Measurements from ENCODE around the gene RXRA.

RXRA gene

DNA sequence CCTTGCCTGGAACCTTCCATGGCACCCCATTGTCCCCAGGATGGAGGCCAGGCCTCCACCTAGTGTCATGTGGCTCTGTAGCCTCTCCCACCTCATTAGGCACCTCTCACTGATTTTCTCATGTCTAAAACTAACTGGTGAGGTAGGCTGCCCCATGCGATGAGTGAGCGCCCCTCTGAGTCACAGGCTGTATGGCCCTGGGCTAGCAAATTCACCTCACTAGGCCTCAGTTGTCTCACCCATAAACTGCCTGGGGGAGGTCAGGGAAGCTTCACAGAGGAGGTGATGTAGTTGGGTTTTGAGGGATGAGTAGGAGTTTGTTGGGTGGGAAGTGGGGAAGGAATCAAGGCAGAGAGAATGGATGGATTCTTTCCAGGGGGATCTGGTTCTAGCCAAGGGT, 8.8 kb downstream of the RXRA start:
- Histone ChIP-seq H3K9me2 (replicated peaks; ENCODE audit: insufficient read depth, low read length) (no peaks in the 10 kb centered on the region), H4K20me1 (ENCODE audit: low read depth, low read length) (no peaks in the 10 kb centered on the region), H3K4me2 (ENCODE audit: low read depth, low read length, poor library complexity, severe bottlenecking) (no peak overlapping the region), H3K79me2 (ENCODE audit: insufficient read depth, low read length) (no peaks in the 10 kb centered on the region), H3K9me3 (ENCODE audit: insufficient read depth, low read length) (no peaks in the 10 kb centered on the region), H3K27me3 (ENCODE audit: low read length) (no peaks in the 10 kb centered on the region), H3K9ac (ENCODE audit: low read length) (no peak overlapping the region), H3F3A (ENCODE audit: insufficient read depth) (no peaks in the 10 kb centered on the region), H3K4me3 (ENCODE audit: insufficient read depth, low read length, poor library complexity, severe bottlenecking) (no peak overlapping the region), H3K36me3 (ENCODE audit: low read length) (no peaks in the 10 kb centered on the region), H2AFZ (ENCODE audit: low read depth, low read length, severe bottlenecking) (no peak overlapping the region), H3K27ac (ENCODE audit: low read depth, low read length) (no peak overlapping the region)
- no peak for TF ChIP-seq EZH2phosphoT487 (conservative IDR thresholded peaks at IDR 0.05; ENCODE audit: low read length)
- TF ChIP-seq, protein P1, sequence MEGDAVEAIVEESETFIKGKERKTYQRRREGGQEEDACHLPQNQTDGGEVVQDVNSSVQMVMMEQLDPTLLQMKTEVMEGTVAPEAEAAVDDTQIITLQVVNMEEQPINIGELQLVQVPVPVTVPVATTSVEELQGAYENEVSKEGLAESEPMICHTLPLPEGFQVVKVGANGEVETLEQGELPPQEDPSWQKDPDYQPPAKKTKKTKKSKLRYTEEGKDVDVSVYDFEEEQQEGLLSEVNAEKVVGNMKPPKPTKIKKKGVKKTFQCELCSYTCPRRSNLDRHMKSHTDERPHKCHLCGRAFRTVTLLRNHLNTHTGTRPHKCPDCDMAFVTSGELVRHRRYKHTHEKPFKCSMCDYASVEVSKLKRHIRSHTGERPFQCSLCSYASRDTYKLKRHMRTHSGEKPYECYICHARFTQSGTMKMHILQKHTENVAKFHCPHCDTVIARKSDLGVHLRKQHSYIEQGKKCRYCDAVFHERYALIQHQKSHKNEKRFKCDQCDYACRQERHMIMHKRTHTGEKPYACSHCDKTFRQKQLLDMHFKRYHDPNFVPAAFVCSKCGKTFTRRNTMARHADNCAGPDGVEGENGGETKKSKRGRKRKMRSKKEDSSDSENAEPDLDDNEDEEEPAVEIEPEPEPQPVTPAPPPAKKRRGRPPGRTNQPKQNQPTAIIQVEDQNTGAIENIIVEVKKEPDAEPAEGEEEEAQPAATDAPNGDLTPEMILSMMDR (IDR thresholded peaks at IDR 0.05; ENCODE audit: insufficient read depth, low read length, poor library complexity, severe bottlenecking) = no peak

DNA sequence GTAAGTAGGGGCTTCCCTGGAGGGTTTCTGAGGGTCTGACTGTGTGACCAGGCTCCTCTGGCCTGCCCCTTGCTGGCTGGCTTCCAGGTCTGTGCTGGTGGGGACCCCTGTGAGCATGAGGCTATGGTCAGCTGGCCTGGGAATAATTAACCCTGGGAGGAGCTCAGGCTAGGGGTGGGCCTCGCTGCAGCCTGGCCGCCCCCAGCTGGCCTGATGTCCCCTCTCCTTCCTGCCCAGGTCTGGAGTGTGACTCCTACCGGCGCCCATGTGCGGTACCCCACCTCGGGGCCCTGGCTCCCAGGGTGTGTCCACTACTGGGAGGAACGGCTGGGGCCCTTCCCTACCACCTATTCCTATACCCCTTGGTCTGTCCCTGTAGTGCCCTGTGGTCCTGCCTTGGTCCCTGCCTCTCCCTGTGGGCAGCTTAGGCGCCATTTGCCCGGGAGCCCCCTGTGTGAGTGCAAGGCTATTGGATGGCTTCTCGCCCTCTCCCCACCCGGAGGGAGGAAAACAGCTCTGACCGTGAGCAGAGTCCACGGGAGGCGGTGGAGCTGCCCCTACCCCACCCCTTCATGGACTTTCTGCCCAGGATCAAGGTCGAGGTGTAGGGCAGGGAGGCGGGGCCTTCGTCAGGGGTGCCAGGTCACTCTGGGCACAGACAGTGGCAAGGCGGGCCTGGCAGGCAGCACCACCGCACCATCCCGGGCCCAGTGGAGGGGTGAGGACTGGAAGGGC, 9.4 kb downstream of the RXRA start:
- Histone ChIP-seq H3K36me3 (ENCODE audit: low read length) (no peaks in the 10 kb centered on the region), H2AFZ (ENCODE audit: low read depth, low read length, severe bottlenecking) (no peak overlapping the region), H3K4me2 (ENCODE audit: low read depth, low read length, poor library complexity, severe bottlenecking) (no peak overlapping the region), H3K27me3 (ENCODE audit: low read length) (no peaks in the 10 kb centered on the region), H3K9ac (ENCODE audit: low read length) (no peak overlapping the region), H4K20me1 (ENCODE audit: low read depth, low read length) (no peaks in the 10 kb centered on the region), H3K27ac (ENCODE audit: low read depth, low read length) (no peak overlapping the region), H3K9me3 (ENCODE audit: insufficient read depth, low read length) (no peaks in the 10 kb centered on the region), H3F3A (ENCODE audit: insufficient read depth) (no peaks in the 10 kb centered on the region), H3K4me3 (ENCODE audit: insufficient read depth, low read length, poor library complexity, severe bottlenecking) (no peak overlapping the region), H3K9me2 (replicated peaks; ENCODE audit: insufficient read depth, low read length) (no peaks in the 10 kb centered on the region), H3K79me2 (ENCODE audit: insufficient read depth, low read length) (no peaks in the 10 kb centered on the region)
- TF ChIP-seq, protein P1 (IDR thresholded peaks at IDR 0.05; ENCODE audit: insufficient read depth, low read length, poor library complexity, severe bottlenecking) = no peak
- no peak for TF ChIP-seq EZH2phosphoT487 (conservative IDR thresholded peaks at IDR 0.05; ENCODE audit: low read length)

DNA sequence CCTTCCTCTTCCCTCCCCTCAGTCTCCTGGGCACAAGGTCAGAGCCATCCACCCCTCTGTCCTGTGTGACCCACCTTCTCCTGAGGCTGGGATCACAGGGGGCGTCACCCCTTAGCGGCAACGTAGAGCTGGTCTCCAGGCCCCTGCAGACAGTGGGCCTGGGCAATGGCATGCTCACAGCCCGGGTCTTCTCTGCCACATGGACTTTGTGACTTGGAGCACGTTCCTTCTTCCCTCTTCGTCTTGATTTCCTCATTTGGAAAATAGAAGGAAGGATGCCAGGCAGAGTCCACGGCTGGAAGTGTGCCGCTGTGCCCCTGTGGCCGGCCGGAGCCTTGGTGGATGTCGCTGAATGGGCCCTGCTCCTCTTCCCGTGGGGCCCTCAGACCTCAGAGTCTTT, 10.0 kb downstream of the RXRA start:
- Histone ChIP-seq H3K36me3 (ENCODE audit: low read length) (no peaks in the 10 kb centered on the region), H2AFZ (ENCODE audit: low read depth, low read length, severe bottlenecking) (no peak overlapping the region), H3K4me2 (ENCODE audit: low read depth, low read length, poor library complexity, severe bottlenecking) (no peak overlapping the region), H3K9me3 (ENCODE audit: insufficient read depth, low read length) (no peaks in the 10 kb centered on the region), H3K27ac (ENCODE audit: low read depth, low read length) (no peak overlapping the region), H3K4me3 (ENCODE audit: insufficient read depth, low read length, poor library complexity, severe bottlenecking) (no peak overlapping the region), H3F3A (ENCODE audit: insufficient read depth) (no peaks in the 10 kb centered on the region), H3K79me2 (ENCODE audit: insufficient read depth, low read length) (no peaks in the 10 kb centered on the region), H3K27me3 (ENCODE audit: low read length) (no peaks in the 10 kb centered on the region), H3K9ac (ENCODE audit: low read length) (no peak overlapping the region), H4K20me1 (ENCODE audit: low read depth, low read length) (no peaks in the 10 kb centered on the region), H3K9me2 (replicated peaks; ENCODE audit: insufficient read depth, low read length) (no peaks in the 10 kb centered on the region)
- TF ChIP-seq, protein P1 (IDR thresholded peaks at IDR 0.05; ENCODE audit: insufficient read depth, low read length, poor library complexity, severe bottlenecking) = no peak
- TF ChIP-seq EZH2phosphoT487 (conservative IDR thresholded peaks at IDR 0.05; ENCODE audit: low read length) = no peak

All from SU-DHL-6 (cell line).